ENCODE results near the gene CYP4F3. TPM values are rescaled to one million over a fixed set of nuclear protein-coding genes. Genes with fewer than 3 reads are reported as not detected.
"Not testable (repeated sequence)": the region's sequence is repeated elsewhere in the genome, so short reads cannot be mapped to it uniquely, and the experiment has no call there.

Gene CYP4F3
- polyA plus RNA-seq (2014; cell fraction: cytosol; rRNA removed): not detected in 2 replicates
- polyA plus RNA-seq (2014; cell fraction: nucleus; rRNA removed): not detected in 2 replicates

- DNase-seq (ENCODE audit: low spot score): no peak
Measured at GRCh38 chr19:15640294-15640903, at the start of gene CYP4F3. Gene CYP4F3 (plus strand): TSS chr19:15640897. CDS start chr19:15641416, 519 bp downstream.

GRCh38 chr19:15591796-15592195 is 48.9 kb upstream of the CYP4F3 start:
- DNase-seq (ENCODE audit: low spot score): no peak

- not testable (repeated sequence) for DNase-seq (ENCODE audit: low spot score)
Measured at GRCh38 chr19:15592506-15592905, 48.2 kb upstream of the CYP4F3 start.

GRCh38 chr19:15593766-15594165 is 46.9 kb upstream of the CYP4F3 start:
- not testable (repeated sequence) for DNase-seq (ENCODE audit: low spot score)

GRCh38 chr19:15595069-15595468 is 45.6 kb upstream of the CYP4F3 start:
- no peak for DNase-seq (ENCODE audit: low spot score)

GRCh38 chr19:15607978-15608925 is 32.4 kb upstream of the CYP4F3 start:
- DNase-seq (ENCODE audit: low spot score): not testable (repeated sequence)

GRCh38 chr19:15609261-15609660 is 31.4 kb upstream of the CYP4F3 start:
- no peak for DNase-seq (ENCODE audit: low spot score)

- DNase-seq (ENCODE audit: low spot score): no peak
Measured at GRCh38 chr19:15612342-15612741, 28.4 kb upstream of the CYP4F3 start.

- DNase-seq (ENCODE audit: low spot score): no peak
Measured at GRCh38 chr19:15613338-15613737, 27.4 kb upstream of the CYP4F3 start.

GRCh38 chr19:15614507-15615379 is 26.0 kb upstream of the CYP4F3 start, which contains the start of gene CYP4F8:
Gene CYP4F8 (plus strand): TSS chr19:15615218. CDS start chr19:15615617, 399 bp downstream.
- DNase-seq (ENCODE audit: low spot score): peak; percentile 32

GRCh38 chr19:15615526-15615925 is 25.2 kb upstream of the CYP4F3 start:
- no peak for DNase-seq (ENCODE audit: low spot score)

- DNase-seq (ENCODE audit: low spot score): no peak
Measured at GRCh38 chr19:15616183-15616582, 24.5 kb upstream of the CYP4F3 start.

GRCh38 chr19:15616627-15617270 is 23.9 kb upstream of the CYP4F3 start:
- no peak for DNase-seq (ENCODE audit: low spot score)

GRCh38 chr19:15618321-15618720 is 22.4 kb upstream of the CYP4F3 start:
- DNase-seq (ENCODE audit: low spot score): no peak

- no peak for DNase-seq (ENCODE audit: low spot score)
Measured at GRCh38 chr19:15621801-15622200, 18.9 kb upstream of the CYP4F3 start.

GRCh38 chr19:15622991-15623390 is 17.7 kb upstream of the CYP4F3 start:
- DNase-seq (ENCODE audit: low spot score): no peak

- no peak for DNase-seq (ENCODE audit: low spot score)
Measured at GRCh38 chr19:15623711-15624318, 16.9 kb upstream of the CYP4F3 start.

- no peak for DNase-seq (ENCODE audit: low spot score)
Measured at GRCh38 chr19:15628236-15629002, 12.3 kb upstream of the CYP4F3 start.

GRCh38 chr19:15629003-15629880 is 11.5 kb upstream of the CYP4F3 start:
- DNase-seq (ENCODE audit: low spot score): peak; percentile 22
